ENCODE results near the gene COL15A1. TPM values are rescaled to one million over a fixed set of nuclear protein-coding genes. Genes with fewer than 3 reads are reported as not detected.

COL15A1 gene
- total RNA-seq, 1 donor from 2014 or later, result 11.8 TPM

GRCh38 chr9:98950262-98950661 is 6.6 kb downstream of the COL15A1 start:
- Histone ChIP-seq H3K27me3 (ENCODE audit: control insufficient read depth, insufficient read depth, low read length) (peaks cover 14% of the 10 kb centered on the region), H3K36me3 (ENCODE audit: control insufficient read depth, insufficient read depth, low read length) (no peaks in the 10 kb centered on the region), H3K4me3 (ENCODE audit: low read depth, low read length) (no peak overlapping the region)
- no peak for DNase-seq (ENCODE audit: low read depth)
- no peak for TF ChIP-seq CTCF (IDR thresholded peaks at IDR 0.05; ENCODE audit: insufficient read depth, low read length, poor library complexity, severe bottlenecking)

- Histone ChIP-seq H3K4me3 (ENCODE audit: low read depth, low read length) (no peak overlapping the region), H3K36me3 (ENCODE audit: control insufficient read depth, insufficient read depth, low read length) (no peaks in the 10 kb centered on the region), H3K27me3 (ENCODE audit: control insufficient read depth, insufficient read depth, low read length) (no peaks in the 10 kb centered on the region)
- DNase-seq (ENCODE audit: low read depth), result no peak
- no peak for TF ChIP-seq CTCF (IDR thresholded peaks at IDR 0.05; ENCODE audit: insufficient read depth, low read length, poor library complexity, severe bottlenecking)
Observed at GRCh38 chr9:98951967-98952366, 8.3 kb downstream of the COL15A1 start.

GRCh38 chr9:98953581-98954243 is 10.0 kb downstream of the COL15A1 start:
- Histone ChIP-seq H3K36me3 (ENCODE audit: control insufficient read depth, insufficient read depth, low read length) (no peaks in the 10 kb centered on the region), H3K4me3 (ENCODE audit: low read depth, low read length) (no peak overlapping the region), H3K27me3 (ENCODE audit: control insufficient read depth, insufficient read depth, low read length) (no peaks in the 10 kb centered on the region)
- TF ChIP-seq CTCF (IDR thresholded peaks at IDR 0.05; ENCODE audit: insufficient read depth, low read length, poor library complexity, severe bottlenecking), result no peak
- DNase-seq (ENCODE audit: low read depth), result no peak

- no peak overlapping the region for H3K4me3 ChIP-seq (ENCODE audit: low read depth, low read length)
- no peak for TF ChIP-seq CTCF (IDR thresholded peaks at IDR 0.05; ENCODE audit: insufficient read depth, low read length, poor library complexity, severe bottlenecking)
- no peaks in the 10 kb centered on the region for H3K27me3 ChIP-seq (ENCODE audit: control insufficient read depth, insufficient read depth, low read length)
- no peak for DNase-seq (ENCODE audit: low read depth)
- no peaks in the 10 kb centered on the region for H3K36me3 ChIP-seq (ENCODE audit: control insufficient read depth, insufficient read depth, low read length)
Observed at GRCh38 chr9:98954244-98954610, 10.5 kb downstream of the COL15A1 start.

GRCh38 chr9:98955259-98955658 is 11.6 kb downstream of the COL15A1 start:
- no peak for DNase-seq (ENCODE audit: low read depth)
- Histone ChIP-seq H3K27me3 (ENCODE audit: control insufficient read depth, insufficient read depth, low read length) (no peaks in the 10 kb centered on the region), H3K4me3 (ENCODE audit: low read depth, low read length) (no peak overlapping the region), H3K36me3 (ENCODE audit: control insufficient read depth, insufficient read depth, low read length) (no peaks in the 10 kb centered on the region)
- TF ChIP-seq CTCF (IDR thresholded peaks at IDR 0.05; ENCODE audit: insufficient read depth, low read length, poor library complexity, severe bottlenecking), result no peak

GRCh38 chr9:98957826-98958225 is 14.1 kb downstream of the COL15A1 start:
- Histone ChIP-seq H3K27me3 (ENCODE audit: control insufficient read depth, insufficient read depth, low read length) (peaks cover 2% of the 10 kb centered on the region), H3K4me3 (ENCODE audit: low read depth, low read length) (no peak overlapping the region), H3K36me3 (ENCODE audit: control insufficient read depth, insufficient read depth, low read length) (no peaks in the 10 kb centered on the region)
- no peak for TF ChIP-seq CTCF (IDR thresholded peaks at IDR 0.05; ENCODE audit: insufficient read depth, low read length, poor library complexity, severe bottlenecking)
- DNase-seq (ENCODE audit: low read depth), result no peak
